Endodermal cell (in vitro differentiated cells): ENCODE results near the gene PROB1. TPM values are rescaled to one million over a fixed set of nuclear protein-coding genes. Genes with fewer than 3 reads are reported as not detected.
A peak's percentile ranks its signal among the peaks of the same experiment; 100 is the strongest.

Experiments used
- DNase-seq: peaks from one replicate; pipeline ENCODE4 v3.0.0-alpha.2; 2017
- H3K27ac ChIP-seq: 2 replicates; pipeline ENCODE4 v1.5.1; 2013; ENCODE audit warnings: mild to moderate bottlenecking, low read depth, low read length, moderate library complexity
- H3K27me3 ChIP-seq: 2 replicates; pipeline ENCODE4 v1.6.1; 2013; ENCODE audit warnings: mild to moderate bottlenecking, low read length, moderate library complexity; ENCODE audit not compliant: insufficient read depth, control insufficient read depth, poor library complexity, severe bottlenecking
- H3K36me3 ChIP-seq: 2 replicates; pipeline ENCODE4 v1.7.0; 2013; ENCODE audit warnings: mild to moderate bottlenecking, low read length, moderate library complexity; ENCODE audit not compliant: control insufficient read depth, insufficient read depth
- H3K4me1 ChIP-seq: one replicate; pipeline ENCODE4 v1.7.0; 2013; ENCODE audit warnings: low read length; ENCODE audit not compliant: control insufficient read depth, insufficient read depth
- H3K4me3 ChIP-seq: 2 replicates; pipeline ENCODE4 v1.5.1; 2013; ENCODE audit warnings: mild to moderate bottlenecking, low read length, moderate library complexity
- H3K9ac ChIP-seq: 2 replicates; pipeline ENCODE4 v1.6.1; 2013; ENCODE audit warnings: mild to moderate bottlenecking, low read length, moderate library complexity; ENCODE audit not compliant: poor library complexity, severe bottlenecking; ENCODE audit errors: extremely low read depth
- H3K9me3 ChIP-seq: 2 replicates; pipeline ENCODE4 v1.6.1; 2013; ENCODE audit warnings: mild to moderate bottlenecking, low read length, moderate library complexity; ENCODE audit not compliant: control insufficient read depth
- H3K27ac Mint-ChIP-seq: 2 replicates; pipeline ENCODE4 v1.8.0; 2020; ENCODE audit warnings: mixed read lengths
- H3K27me3 Mint-ChIP-seq: 2 replicates; pipeline ENCODE4 v1.8.0; 2021; ENCODE audit warnings: mild to moderate bottlenecking, mixed read lengths; ENCODE audit not compliant: insufficient read depth
- H3K36me3 Mint-ChIP-seq: 2 replicates; pipeline ENCODE4 v1.8.0; 2020; ENCODE audit warnings: low read depth, mixed read lengths
- H3K4me1 Mint-ChIP-seq: 2 replicates; pipeline ENCODE4 v1.8.0; 2020; ENCODE audit warnings: mixed read lengths
- H3K4me3 Mint-ChIP-seq: 2 replicates; pipeline ENCODE4 v1.8.0; 2020; ENCODE audit warnings: mild to moderate bottlenecking, moderate library complexity, mixed read lengths
- H3K9me3 Mint-ChIP-seq: 2 replicates; pipeline ENCODE4 v1.8.0; 2020; ENCODE audit warnings: mild to moderate bottlenecking, mixed read lengths
- CTCF ChIP-seq: fragments of 200-600 bp; sonication (generic); conservative IDR thresholded peaks from 2 replicates; pipeline ENCODE4 v1.5.0; 2021; ENCODE audit warnings: antibody characterized with exemption, mild to moderate bottlenecking
- WGBS, 2 experiments: methylation state at CpG; one replicate each; pipeline versions ENCODE4 v1.1.5 to v1.1.7; 2013; ENCODE audit warnings: missing lambda C conversion rate in 2 of 2, mixed read lengths in 1 of 2; ENCODE audit not compliant: insufficient coverage in 1 of 2, insufficient read length in 1 of 2; 5-methylcytosine and 5-hydroxymethylcytosine counted together
- total RNA-seq, 2 donors: library from RNA; stranded (reverse); fragmentation: NEBNext Ultra II Directional in 1 of 2; extraction: Animal tissue kit (Norgen Biotek cat#: 25700) in 1 of 2; gene quantifications; 2 replicates in 1 of 2; 3 replicates in 1 of 2; pipeline ENCODE4 v1.2.1, GENCODE V29; 2021

The PROB1 gene
- total RNA-seq, 2 donors from 2014 or later, result 4.8 to 6.6 TPM

GRCh38 chr5:139386050-139386438 lies 8.9 kb downstream of the PROB1 start:
- Histone ChIP-seq H3K4me1 (peaks cover 6% of the 10 kb centered on the region), H3K9me3 (no peaks in the 10 kb centered on the region), H3K36me3 (no peaks in the 10 kb centered on the region), H3K27me3 (no peaks in the 10 kb centered on the region), H3K9ac (no peak overlapping the region), H3K27ac (no peak overlapping the region), H3K4me3 (no peak overlapping the region)
- TF ChIP-seq CTCF, result no peak
- H3K36me3 Mint-ChIP-seq, result no peaks in the 10 kb centered on the region
- H3K4me3 Mint-ChIP-seq, result no peak overlapping the region
- H3K27ac Mint-ChIP-seq, result no peak overlapping the region
- DNase-seq, result no peak
- peaks cover 23% of the 10 kb centered on the region for H3K4me1 Mint-ChIP-seq
- no peaks in the 10 kb centered on the region for H3K27me3 Mint-ChIP-seq
- WGBS, 2 experiments, result 87 to 89% methylated on average over 3 to 5 of the region's 5 CpGs
- H3K9me3 Mint-ChIP-seq, result no peaks in the 10 kb centered on the region

- H3K27me3 ChIP-seq, result no peaks in the 10 kb centered on the region
- peak; percentile 45 for DNase-seq
- no peaks in the 10 kb centered on the region for H3K9me3 ChIP-seq
- Mint-ChIP-seq H3K36me3 (no peaks in the 10 kb centered on the region), H3K9me3 (no peaks in the 10 kb centered on the region), H3K27ac (no peak overlapping the region), H3K27me3 (no peaks in the 10 kb centered on the region), H3K4me3 (no peak overlapping the region), H3K4me1 (peaks cover 23% of the 10 kb centered on the region)
- TF ChIP-seq CTCF, result peak; percentile 50
- H3K9ac ChIP-seq, result no peak overlapping the region
- no peak overlapping the region for H3K27ac ChIP-seq
- no peak overlapping the region for H3K4me3 ChIP-seq
- H3K4me1 ChIP-seq, result peaks cover 6% of the 10 kb centered on the region
- H3K36me3 ChIP-seq, result no peaks in the 10 kb centered on the region
- 78 to 91% methylated on average over 7 to 8 of the region's 8 CpGs for WGBS, 2 experiments
Measured at GRCh38 chr5:139385061-139386049, 9.5 kb downstream of the PROB1 start.

- TF ChIP-seq CTCF, result no peak
- Mint-ChIP-seq H3K4me3 (no peak overlapping the region), H3K4me1 (peaks cover 23% of the 10 kb centered on the region), H3K27me3 (no peaks in the 10 kb centered on the region), H3K27ac (no peak overlapping the region), H3K36me3 (no peaks in the 10 kb centered on the region), H3K9me3 (no peaks in the 10 kb centered on the region)
- no peak overlapping the region for H3K4me3 ChIP-seq
- no peaks in the 10 kb centered on the region for H3K9me3 ChIP-seq
- 89% methylated on average over 9 of the region's 9 CpGs; no CpG with 5 or more reads in 1 of the 2 experiments for WGBS, 2 experiments
- no peaks in the 10 kb centered on the region for H3K36me3 ChIP-seq
- H3K27ac ChIP-seq, result no peak overlapping the region
- no peak for DNase-seq
- peaks cover 6% of the 10 kb centered on the region for H3K4me1 ChIP-seq
- no peaks in the 10 kb centered on the region for H3K27me3 ChIP-seq
- H3K9ac ChIP-seq, result no peak overlapping the region
Measured at GRCh38 chr5:139384591-139385051, 10.3 kb downstream of the PROB1 start.
